ENCODE results near the gene FAF2.
A peak's percentile ranks its signal among the peaks of the same experiment; 100 is the strongest.
"Not testable (repeated sequence)": the region's sequence is repeated elsewhere in the genome, so short reads cannot be mapped to it uniquely, and the experiment has no call there.

Gene FAF2, protein sequence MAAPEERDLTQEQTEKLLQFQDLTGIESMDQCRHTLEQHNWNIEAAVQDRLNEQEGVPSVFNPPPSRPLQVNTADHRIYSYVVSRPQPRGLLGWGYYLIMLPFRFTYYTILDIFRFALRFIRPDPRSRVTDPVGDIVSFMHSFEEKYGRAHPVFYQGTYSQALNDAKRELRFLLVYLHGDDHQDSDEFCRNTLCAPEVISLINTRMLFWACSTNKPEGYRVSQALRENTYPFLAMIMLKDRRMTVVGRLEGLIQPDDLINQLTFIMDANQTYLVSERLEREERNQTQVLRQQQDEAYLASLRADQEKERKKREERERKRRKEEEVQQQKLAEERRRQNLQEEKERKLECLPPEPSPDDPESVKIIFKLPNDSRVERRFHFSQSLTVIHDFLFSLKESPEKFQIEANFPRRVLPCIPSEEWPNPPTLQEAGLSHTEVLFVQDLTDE

DNA sequence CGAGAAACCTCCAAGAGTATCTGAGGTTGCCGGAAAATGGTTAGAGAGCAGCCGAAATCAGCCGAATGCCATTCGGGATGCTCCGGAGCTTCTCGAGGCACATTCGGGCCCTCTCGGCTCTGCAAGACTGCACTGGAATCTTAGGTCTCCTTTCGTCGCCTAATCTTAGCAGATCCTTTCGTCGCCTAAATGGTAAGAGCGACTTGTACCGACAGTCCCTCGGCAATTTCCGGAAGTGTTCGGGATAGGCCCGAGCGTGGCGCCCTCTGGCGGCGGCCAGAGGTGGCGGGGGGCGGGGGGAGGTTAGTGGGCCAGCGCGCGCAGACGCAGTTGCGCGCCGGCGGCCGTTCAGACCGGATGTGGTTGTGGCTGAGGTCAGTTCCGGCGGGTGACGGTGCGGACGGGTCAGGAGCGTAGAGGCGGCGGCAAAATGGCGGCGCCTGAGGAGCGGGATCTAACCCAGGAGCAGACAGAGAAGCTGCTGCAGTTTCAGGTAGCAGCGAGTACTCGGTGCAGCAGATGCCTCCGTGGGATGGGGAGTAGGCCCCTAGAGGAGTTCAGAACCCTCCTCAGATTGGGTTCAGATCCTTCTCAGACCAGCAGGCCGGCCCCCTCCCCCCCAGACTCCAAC lies at the start of gene FAF2:
TSS of gene FAF2 (plus strand) at position 408 of the 631 bp plus-strand sequence. CDS start at position 431, 23 bp downstream.
- peak within 1 kb of the TSS; percentile 98 to 100 for H3K4me3 ChIP-seq (ENCODE audit: low read depth in 1 of 2, low read length in 2 of 2)
- peaks cover 19 to 20% of the 10 kb centered on the region in 2 donors for H3K4me1 ChIP-seq (ENCODE audit: control insufficient read depth in 1 of 2, insufficient read depth in 2 of 2, low read length in 2 of 2)
- no peaks in the 10 kb centered on the region for H3K9me3 ChIP-seq (ENCODE audit: control insufficient read depth in 1 of 2, low read length in 2 of 2)
- H3K9ac ChIP-seq (ENCODE audit: low read depth in 1 of 2, low read length in 2 of 2), result peak within 1 kb of the TSS; percentile 99
- peaks cover 0 to 5% of the 10 kb centered on the region in 2 donors for H3K36me3 ChIP-seq (ENCODE audit: control insufficient read depth in 1 of 2, insufficient read depth in 2 of 2, low read length in 2 of 2)
- peak within 1 kb of the TSS; percentile 92 for H3K27ac ChIP-seq (ENCODE audit: low read depth, low read length)
- H3K27me3 ChIP-seq (ENCODE audit: control insufficient read depth in 1 of 2, insufficient read depth in 2 of 2, low read length in 2 of 2), result no peaks in the 10 kb centered on the region

DNA sequence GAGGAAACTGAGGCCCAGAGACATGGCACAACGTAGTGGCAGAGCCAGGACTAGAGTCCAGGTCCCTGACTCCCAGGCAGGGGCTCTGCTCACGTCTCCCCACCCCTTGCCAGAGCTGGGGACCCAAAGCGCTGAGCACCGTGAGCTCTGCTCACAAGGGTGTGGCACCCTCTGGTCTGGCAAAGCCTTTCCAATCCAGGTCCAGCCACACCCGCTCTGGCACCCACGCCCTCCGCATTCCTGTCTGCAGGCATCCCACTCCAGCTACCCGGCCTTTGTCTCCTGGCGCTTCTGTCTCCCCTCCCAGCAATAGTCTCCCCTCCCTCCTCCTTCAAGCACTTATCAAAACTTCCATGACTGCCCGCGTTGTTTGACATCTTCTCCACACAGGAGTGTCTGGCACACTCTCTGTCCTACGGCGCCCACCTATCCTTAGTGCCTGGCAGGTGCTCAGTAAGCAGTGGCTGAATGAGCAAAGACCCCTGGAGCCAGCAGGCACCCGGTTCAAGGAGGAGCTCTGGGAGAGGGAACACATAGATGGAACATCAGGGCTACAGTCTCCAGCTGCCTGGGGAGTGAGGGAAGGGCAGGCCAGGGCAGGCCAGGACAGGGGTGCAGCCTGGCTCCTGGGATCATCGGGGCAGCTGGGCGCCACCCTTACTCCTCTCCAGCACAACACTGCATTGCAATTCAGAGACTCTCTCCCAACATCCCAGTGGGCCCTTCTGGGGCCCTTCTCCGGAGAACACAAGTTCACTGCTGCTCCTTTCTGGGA lies 47.6 kb upstream of the FAF2 start:
- Histone ChIP-seq H3K4me1 (ENCODE audit: control insufficient read depth in 1 of 2, insufficient read depth in 2 of 2, low read length in 2 of 2) (peaks cover 34 to 45% of the 10 kb centered on the region in 2 donors), H3K27me3 (ENCODE audit: control insufficient read depth in 1 of 2, insufficient read depth in 2 of 2, low read length in 2 of 2) (no peaks in the 10 kb centered on the region), H3K9me3 (ENCODE audit: control insufficient read depth in 1 of 2, low read length in 2 of 2) (no peaks in the 10 kb centered on the region), H3K4me3 (ENCODE audit: low read depth in 1 of 2, low read length in 2 of 2) (peak overlapping the region in 1 of 2 donors; percentile 10), H3K36me3 (ENCODE audit: control insufficient read depth in 1 of 2, insufficient read depth in 2 of 2, low read length in 2 of 2) (peaks cover 5 to 22% of the 10 kb centered on the region in 2 donors), H3K9ac (ENCODE audit: low read depth in 1 of 2, low read length in 2 of 2) (peak overlapping the region; percentile 48 to 55), H3K27ac (ENCODE audit: low read depth, low read length) (peak overlapping the region; percentile 56)

DNA sequence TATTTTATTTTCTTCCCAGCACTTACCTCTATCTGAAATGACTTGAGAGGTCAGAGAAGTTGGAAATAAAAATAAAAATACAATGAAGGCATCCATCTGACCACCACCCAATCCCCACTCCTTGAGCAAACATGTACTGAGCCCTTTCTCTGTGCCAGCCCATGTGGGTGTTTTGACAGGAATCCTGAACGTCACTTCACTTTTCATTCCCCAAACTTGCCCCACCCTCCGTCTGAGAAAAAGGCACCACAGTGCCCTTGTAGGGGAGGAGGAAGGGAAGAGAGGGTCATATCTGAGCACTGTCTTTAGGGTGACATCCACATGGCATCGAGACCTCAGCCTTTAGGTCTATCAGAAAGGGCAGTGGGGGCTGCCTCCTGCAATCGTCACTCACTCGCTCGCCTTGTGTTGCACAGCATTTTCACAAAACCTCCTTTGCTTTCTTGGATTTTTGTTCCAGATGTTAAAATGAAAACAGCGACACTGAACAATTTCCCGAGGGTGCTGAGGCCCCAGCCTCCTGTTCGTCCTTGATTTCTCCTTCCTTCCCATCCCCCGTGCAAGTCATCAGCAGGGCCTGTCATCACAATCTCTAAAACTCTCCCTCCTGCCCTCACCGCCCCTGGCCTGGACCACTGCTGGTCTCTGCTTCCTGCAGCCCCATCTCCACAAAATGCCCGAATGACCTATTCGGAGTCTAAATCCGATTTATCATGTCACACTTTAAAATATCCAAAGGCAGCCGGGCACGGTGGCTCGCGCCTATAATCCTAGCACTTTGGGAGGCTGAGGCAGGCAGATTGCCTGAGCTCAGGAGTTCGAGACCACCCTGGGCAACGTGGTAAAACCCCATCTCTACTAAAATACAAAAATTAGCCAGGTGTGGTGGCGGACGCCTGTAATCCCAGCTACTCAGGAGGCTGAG lies 46.6 kb upstream of the FAF2 start:
- Histone ChIP-seq H3K27me3 (ENCODE audit: control insufficient read depth in 1 of 2, insufficient read depth in 2 of 2, low read length in 2 of 2) (no peaks in the 10 kb centered on the region), H3K36me3 (ENCODE audit: control insufficient read depth in 1 of 2, insufficient read depth in 2 of 2, low read length in 2 of 2) (peaks cover 8 to 25% of the 10 kb centered on the region in 2 donors), H3K27ac (ENCODE audit: low read depth, low read length) (peak overlapping the region; percentile 56), H3K4me3 (ENCODE audit: low read depth in 1 of 2, low read length in 2 of 2) (peak overlapping the region in 1 of 2 donors; percentile 10), H3K9me3 (ENCODE audit: control insufficient read depth in 1 of 2, low read length in 2 of 2) (no peaks in the 10 kb centered on the region), H3K4me1 (ENCODE audit: control insufficient read depth in 1 of 2, insufficient read depth in 2 of 2, low read length in 2 of 2) (peaks cover 44 to 55% of the 10 kb centered on the region in 2 donors), H3K9ac (ENCODE audit: low read depth in 1 of 2, low read length in 2 of 2) (peak overlapping the region in 1 of 2 donors; percentile 48)

DNA sequence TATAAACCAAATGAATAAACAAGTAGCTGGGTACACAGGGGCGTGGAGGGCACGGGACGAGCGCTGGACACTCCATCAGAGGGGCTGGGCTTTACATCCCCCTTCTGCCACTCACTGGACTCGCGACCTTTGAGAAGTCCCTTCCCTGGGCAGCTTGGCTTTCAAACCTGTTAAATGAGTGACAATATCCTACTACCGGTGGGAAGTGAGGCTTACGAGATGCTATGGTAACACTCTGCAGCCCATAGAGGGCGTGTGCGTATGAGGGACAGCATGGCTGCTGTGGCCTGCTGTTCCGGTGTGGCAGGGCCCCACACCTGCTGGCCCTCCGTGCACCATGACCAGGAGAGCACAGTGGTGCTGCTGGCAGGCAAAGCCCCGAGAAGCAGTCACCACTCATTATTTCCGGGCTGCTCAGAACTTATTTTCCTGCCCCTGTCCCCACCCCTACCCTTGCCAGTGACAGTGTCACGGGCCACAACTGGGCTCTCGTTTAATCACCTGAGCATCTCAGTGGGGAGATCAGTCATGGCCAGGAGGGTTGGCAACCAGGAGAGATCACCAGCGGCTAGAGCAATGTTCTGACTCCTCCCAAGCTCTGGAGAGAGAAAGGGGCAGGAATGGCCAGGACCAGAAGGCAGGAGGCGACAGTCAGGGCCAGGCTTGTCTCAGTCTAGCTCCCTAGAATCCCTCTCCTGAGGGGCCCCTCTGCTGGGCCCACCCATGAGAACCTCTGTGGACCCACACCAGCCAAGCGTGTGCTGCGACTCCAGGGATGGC lies 42.3 kb upstream of the FAF2 start:
- Histone ChIP-seq H3K4me1 (ENCODE audit: control insufficient read depth in 1 of 2, insufficient read depth in 2 of 2, low read length in 2 of 2) (peaks cover 41 to 57% of the 10 kb centered on the region in 2 donors), H3K36me3 (ENCODE audit: control insufficient read depth in 1 of 2, insufficient read depth in 2 of 2, low read length in 2 of 2) (peaks cover 23 to 40% of the 10 kb centered on the region in 2 donors), H3K4me3 (ENCODE audit: low read depth in 1 of 2, low read length in 2 of 2) (no peak overlapping the region), H3K9me3 (ENCODE audit: control insufficient read depth in 1 of 2, low read length in 2 of 2) (no peaks in the 10 kb centered on the region), H3K27me3 (ENCODE audit: control insufficient read depth in 1 of 2, insufficient read depth in 2 of 2, low read length in 2 of 2) (no peaks in the 10 kb centered on the region), H3K9ac (ENCODE audit: low read depth in 1 of 2, low read length in 2 of 2) (no peak overlapping the region), H3K27ac (ENCODE audit: low read depth, low read length) (no peak overlapping the region)

DNA sequence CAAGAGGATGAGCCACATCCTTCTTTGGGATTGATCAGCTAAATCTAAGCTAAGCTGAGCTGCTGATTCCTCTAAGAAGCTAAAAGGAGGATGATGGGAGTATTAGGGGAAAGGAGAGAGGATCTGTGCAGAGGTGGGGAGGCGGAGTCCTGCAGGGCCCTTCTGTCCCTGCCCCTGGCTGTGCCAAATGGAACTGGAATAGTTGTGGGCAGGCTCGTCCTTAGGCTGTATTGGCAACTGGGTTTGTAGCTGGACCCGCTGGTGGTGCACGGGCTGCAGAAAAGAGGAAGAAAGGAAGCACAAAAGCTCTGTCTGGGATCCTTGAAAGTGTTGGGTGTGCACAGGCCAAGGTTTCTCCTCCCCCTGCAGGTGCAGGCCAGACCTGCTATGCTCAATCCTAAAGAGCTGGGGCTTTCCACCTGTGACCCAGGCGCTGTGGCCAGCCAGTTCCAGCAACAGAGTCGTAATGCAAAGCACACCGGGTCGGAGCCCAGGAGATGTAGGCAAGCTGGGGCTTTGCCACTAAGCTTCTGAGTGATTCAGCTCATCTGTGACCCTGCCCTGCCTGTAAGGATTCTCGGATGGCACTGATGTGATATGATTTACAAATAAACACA lies 41.6 kb upstream of the FAF2 start:
- no peaks in the 10 kb centered on the region for H3K9me3 ChIP-seq (ENCODE audit: control insufficient read depth in 1 of 2, low read length in 2 of 2)
- H3K4me1 ChIP-seq (ENCODE audit: control insufficient read depth in 1 of 2, insufficient read depth in 2 of 2, low read length in 2 of 2), result peaks cover 38 to 56% of the 10 kb centered on the region in 2 donors
- H3K9ac ChIP-seq (ENCODE audit: low read depth in 1 of 2, low read length in 2 of 2), result peak overlapping the region in 1 of 2 donors; percentile 32
- peaks cover 23 to 42% of the 10 kb centered on the region in 2 donors for H3K36me3 ChIP-seq (ENCODE audit: control insufficient read depth in 1 of 2, insufficient read depth in 2 of 2, low read length in 2 of 2)
- no peak overlapping the region for H3K4me3 ChIP-seq (ENCODE audit: low read depth in 1 of 2, low read length in 2 of 2)
- H3K27me3 ChIP-seq (ENCODE audit: control insufficient read depth in 1 of 2, insufficient read depth in 2 of 2, low read length in 2 of 2), result no peaks in the 10 kb centered on the region
- H3K27ac ChIP-seq (ENCODE audit: low read depth, low read length), result no peak overlapping the region

GRCh38 chr5:176407456-176408251 lies 40.5 kb upstream of the FAF2 start:
- Histone ChIP-seq H3K4me3 (ENCODE audit: low read depth in 1 of 2, low read length in 2 of 2) (no peak overlapping the region), H3K27ac (ENCODE audit: low read depth, low read length) (no peak overlapping the region), H3K27me3 (ENCODE audit: control insufficient read depth in 1 of 2, insufficient read depth in 2 of 2, low read length in 2 of 2) (no peaks in the 10 kb centered on the region), H3K9ac (ENCODE audit: low read depth in 1 of 2, low read length in 2 of 2) (no peak overlapping the region), H3K36me3 (ENCODE audit: control insufficient read depth in 1 of 2, insufficient read depth in 2 of 2, low read length in 2 of 2) (peaks cover 27 to 45% of the 10 kb centered on the region in 2 donors), H3K9me3 (ENCODE audit: control insufficient read depth in 1 of 2, low read length in 2 of 2) (no peaks in the 10 kb centered on the region), H3K4me1 (ENCODE audit: control insufficient read depth in 1 of 2, insufficient read depth in 2 of 2, low read length in 2 of 2) (peaks cover 32 to 52% of the 10 kb centered on the region in 2 donors)

DNA sequence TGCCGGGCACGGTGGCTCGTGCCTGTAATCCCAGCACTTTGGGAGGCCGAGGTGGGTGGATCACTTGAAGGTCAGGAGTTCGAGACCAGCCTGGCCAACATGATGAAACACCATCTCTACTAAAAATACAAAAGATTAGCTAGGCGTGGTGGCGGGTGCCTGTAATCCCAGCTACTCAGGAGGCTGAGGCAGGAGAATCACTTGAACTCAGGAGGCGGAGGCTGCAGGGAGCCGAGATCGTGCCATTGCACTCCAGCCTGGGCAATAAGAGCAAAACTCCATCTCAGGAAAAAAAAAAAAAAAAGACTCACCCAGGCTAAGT lies 40.0 kb upstream of the FAF2 start:
- Histone ChIP-seq H3K36me3 (ENCODE audit: control insufficient read depth in 1 of 2, insufficient read depth in 2 of 2, low read length in 2 of 2) (peaks cover 27 to 45% of the 10 kb centered on the region in 2 donors), H3K4me1 (ENCODE audit: control insufficient read depth in 1 of 2, insufficient read depth in 2 of 2, low read length in 2 of 2) (peaks cover 38 to 47% of the 10 kb centered on the region in 2 donors)
- not testable (repeated sequence) for H3K9ac ChIP-seq (ENCODE audit: low read depth in 1 of 2, low read length in 2 of 2); H3K9me3 ChIP-seq (ENCODE audit: control insufficient read depth in 1 of 2, low read length in 2 of 2); H3K27ac ChIP-seq (ENCODE audit: low read depth, low read length); H3K27me3 ChIP-seq (ENCODE audit: control insufficient read depth in 1 of 2, insufficient read depth in 2 of 2, low read length in 2 of 2); H3K4me3 ChIP-seq (ENCODE audit: low read depth in 1 of 2, low read length in 2 of 2)

- Histone ChIP-seq H3K4me3 (ENCODE audit: low read depth in 1 of 2, low read length in 2 of 2) (no peak overlapping the region), H3K9me3 (ENCODE audit: control insufficient read depth in 1 of 2, low read length in 2 of 2) (no peaks in the 10 kb centered on the region), H3K27me3 (ENCODE audit: control insufficient read depth in 1 of 2, insufficient read depth in 2 of 2, low read length in 2 of 2) (no peaks in the 10 kb centered on the region), H3K36me3 (ENCODE audit: control insufficient read depth in 1 of 2, insufficient read depth in 2 of 2, low read length in 2 of 2) (peaks cover 27 to 45% of the 10 kb centered on the region in 2 donors), H3K9ac (ENCODE audit: low read depth in 1 of 2, low read length in 2 of 2) (no peak overlapping the region), H3K27ac (ENCODE audit: low read depth, low read length) (no peak overlapping the region), H3K4me1 (ENCODE audit: control insufficient read depth in 1 of 2, insufficient read depth in 2 of 2, low read length in 2 of 2) (peaks cover 41 to 45% of the 10 kb centered on the region in 2 donors)
Measured at GRCh38 chr5:176408590-176408989, 39.6 kb upstream of the FAF2 start.

All from duodenal mucosa (tissue), 2 donors.